ENCODE measurements around the gene IZUMO2. TPM values are rescaled to one million over a fixed set of nuclear protein-coding genes. Genes with fewer than 3 reads are reported as not detected.

The IZUMO2 gene
- total RNA-seq, 1 donor from 2014 or later: not detected

GRCh38 chr19:50195224-50195623 lies 32.1 kb upstream of the IZUMO2 start:
- no peak overlapping the region for H3K27ac Mint-ChIP-seq (ENCODE audit: unreplicated experiment)
- no peaks in the 10 kb centered on the region for H3K9me3 Mint-ChIP-seq (ENCODE audit: low read depth)
- H3K4me3 Mint-ChIP-seq (ENCODE audit: unreplicated experiment): no peak overlapping the region
- TF ChIP-seq CTCF (IDR thresholded peaks at IDR 0.05): no peak
- peak; percentile 8 for DNase-seq (ENCODE audit: low spot score)
- H3K36me3 Mint-ChIP-seq (ENCODE audit: low read depth): no peaks in the 10 kb centered on the region
- H3K4me1 Mint-ChIP-seq (ENCODE audit: low read depth): peaks cover 8% of the 10 kb centered on the region
- peaks cover 10% of the 10 kb centered on the region for H3K27me3 Mint-ChIP-seq (ENCODE audit: low read depth)

- Mint-ChIP-seq H3K36me3 (ENCODE audit: low read depth) (no peaks in the 10 kb centered on the region), H3K27ac (ENCODE audit: unreplicated experiment) (no peak overlapping the region), H3K9me3 (ENCODE audit: low read depth) (no peaks in the 10 kb centered on the region), H3K27me3 (ENCODE audit: low read depth) (peaks cover 16% of the 10 kb centered on the region), H3K4me1 (ENCODE audit: low read depth) (no peaks in the 10 kb centered on the region), H3K4me3 (ENCODE audit: unreplicated experiment) (no peak overlapping the region)
- no peak for TF ChIP-seq CTCF (IDR thresholded peaks at IDR 0.05)
- no peak for DNase-seq (ENCODE audit: low spot score)
Measured at GRCh38 chr19:50192463-50193211, 29.6 kb upstream of the IZUMO2 start.

- TF ChIP-seq CTCF (IDR thresholded peaks at IDR 0.05): no peak
- H3K27ac Mint-ChIP-seq (ENCODE audit: unreplicated experiment): no peak overlapping the region
- H3K27me3 Mint-ChIP-seq (ENCODE audit: low read depth): peaks cover 16% of the 10 kb centered on the region
- no peak overlapping the region for H3K4me3 Mint-ChIP-seq (ENCODE audit: unreplicated experiment)
- H3K36me3 Mint-ChIP-seq (ENCODE audit: low read depth): no peaks in the 10 kb centered on the region
- no peaks in the 10 kb centered on the region for H3K4me1 Mint-ChIP-seq (ENCODE audit: low read depth)
- DNase-seq (ENCODE audit: low spot score): no peak
- H3K9me3 Mint-ChIP-seq (ENCODE audit: low read depth): no peaks in the 10 kb centered on the region
Measured at GRCh38 chr19:50191216-50191615, 28.1 kb upstream of the IZUMO2 start.

GRCh38 chr19:50190439-50190891 lies 27.4 kb upstream of the IZUMO2 start:
- Mint-ChIP-seq H3K4me3 (ENCODE audit: unreplicated experiment) (no peak overlapping the region), H3K27ac (ENCODE audit: unreplicated experiment) (no peak overlapping the region), H3K27me3 (ENCODE audit: low read depth) (peaks cover 16% of the 10 kb centered on the region), H3K4me1 (ENCODE audit: low read depth) (no peaks in the 10 kb centered on the region), H3K9me3 (ENCODE audit: low read depth) (no peaks in the 10 kb centered on the region), H3K36me3 (ENCODE audit: low read depth) (no peaks in the 10 kb centered on the region)
- no peak for TF ChIP-seq CTCF (IDR thresholded peaks at IDR 0.05)
- no peak for DNase-seq (ENCODE audit: low spot score)

GRCh38 chr19:50189331-50189730 lies 26.2 kb upstream of the IZUMO2 start:
- Mint-ChIP-seq H3K36me3 (ENCODE audit: low read depth) (no peaks in the 10 kb centered on the region), H3K4me1 (ENCODE audit: low read depth) (no peaks in the 10 kb centered on the region), H3K4me3 (ENCODE audit: unreplicated experiment) (no peak overlapping the region), H3K9me3 (ENCODE audit: low read depth) (no peaks in the 10 kb centered on the region), H3K27ac (ENCODE audit: unreplicated experiment) (no peak overlapping the region), H3K27me3 (ENCODE audit: low read depth) (peaks cover 15% of the 10 kb centered on the region)
- peak; percentile 8 for DNase-seq (ENCODE audit: low spot score)
- no peak for TF ChIP-seq CTCF (IDR thresholded peaks at IDR 0.05)

Measured in chondrocyte (in vitro differentiated cells).